ENCODE data around the gene COPG2.

COPG2 gene

GRCh38 chr7:130566898-130567280, 101.7 kb downstream of the COPG2 start:
- Histone ChIP-seq H3K4me3 (ENCODE audit: low read length) (no peak overlapping the region), H3K79me2 (ENCODE audit: low read length) (no peaks in the 10 kb centered on the region), H3K27me3 (ENCODE audit: low read depth, low read length) (no peaks in the 10 kb centered on the region), H3K36me3 (replicated peaks; ENCODE audit: low read depth, low read length) (peaks cover 5% of the 10 kb centered on the region), H3K9ac (ENCODE audit: low read length) (no peak overlapping the region), H3K27ac (ENCODE audit: low read length) (no peak overlapping the region), H3K9me3 (ENCODE audit: insufficient read depth, low read length) (0 out of 2 replicates have a peak, but pooled peaks cover 13% of the 10 kb centered on the region), H3K4me1 (ENCODE audit: low read length) (peaks cover 6% of the 10 kb centered on the region; the same call in 1 of the 2 replicates), H2AFZ (ENCODE audit: low read depth, low read length) (no peak overlapping the region), H3K4me2 (ENCODE audit: low read length) (no peak overlapping the region), H4K20me1 (ENCODE audit: insufficient read depth, low read length) (no peaks in the 10 kb centered on the region)
- TF ChIP-seq EZH2phosphoT487 (IDR thresholded peaks at IDR 0.05; ENCODE audit: low read depth): no peak
- TF ChIP-seq, protein P1, sequence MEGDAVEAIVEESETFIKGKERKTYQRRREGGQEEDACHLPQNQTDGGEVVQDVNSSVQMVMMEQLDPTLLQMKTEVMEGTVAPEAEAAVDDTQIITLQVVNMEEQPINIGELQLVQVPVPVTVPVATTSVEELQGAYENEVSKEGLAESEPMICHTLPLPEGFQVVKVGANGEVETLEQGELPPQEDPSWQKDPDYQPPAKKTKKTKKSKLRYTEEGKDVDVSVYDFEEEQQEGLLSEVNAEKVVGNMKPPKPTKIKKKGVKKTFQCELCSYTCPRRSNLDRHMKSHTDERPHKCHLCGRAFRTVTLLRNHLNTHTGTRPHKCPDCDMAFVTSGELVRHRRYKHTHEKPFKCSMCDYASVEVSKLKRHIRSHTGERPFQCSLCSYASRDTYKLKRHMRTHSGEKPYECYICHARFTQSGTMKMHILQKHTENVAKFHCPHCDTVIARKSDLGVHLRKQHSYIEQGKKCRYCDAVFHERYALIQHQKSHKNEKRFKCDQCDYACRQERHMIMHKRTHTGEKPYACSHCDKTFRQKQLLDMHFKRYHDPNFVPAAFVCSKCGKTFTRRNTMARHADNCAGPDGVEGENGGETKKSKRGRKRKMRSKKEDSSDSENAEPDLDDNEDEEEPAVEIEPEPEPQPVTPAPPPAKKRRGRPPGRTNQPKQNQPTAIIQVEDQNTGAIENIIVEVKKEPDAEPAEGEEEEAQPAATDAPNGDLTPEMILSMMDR (IDR thresholded peaks at IDR 0.05; ENCODE audit: low read depth, low read length): no peak

DNA sequence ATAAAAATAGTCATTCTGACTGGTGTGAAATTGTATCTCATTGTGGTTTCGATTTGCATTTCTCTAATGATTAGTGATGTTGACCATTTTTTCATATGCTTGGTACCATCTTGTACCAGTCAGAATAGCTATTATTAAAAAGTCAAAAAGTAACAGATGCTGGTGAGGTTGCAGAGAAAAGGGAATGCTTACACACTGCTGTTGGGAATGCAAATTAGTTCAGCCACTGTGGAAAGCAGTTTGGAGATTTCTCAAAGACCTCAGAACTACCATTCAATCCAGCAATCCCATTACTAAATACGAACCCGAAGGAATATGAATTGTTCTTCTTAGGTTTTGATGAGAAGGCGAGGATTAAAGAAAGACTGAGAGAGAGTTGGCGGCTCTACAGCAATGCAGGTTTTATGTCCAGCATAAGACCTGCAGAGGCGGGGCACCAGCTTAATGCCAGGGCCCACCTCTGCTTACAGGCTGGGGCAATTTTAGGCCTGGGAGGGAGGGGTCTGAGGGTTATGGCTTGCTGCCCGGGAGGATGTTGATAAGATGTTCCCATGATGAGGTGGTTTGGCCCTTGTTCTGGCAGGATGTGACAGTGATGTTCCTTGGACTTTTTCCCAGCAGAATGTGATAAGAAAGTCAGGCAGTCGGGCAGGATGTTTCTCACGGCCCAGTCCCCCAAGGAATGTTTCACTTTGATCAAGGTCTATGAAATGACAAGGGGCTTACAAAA, 102.2 kb downstream of the COPG2 start:
- no peaks in the 10 kb centered on the region for H3K79me2 ChIP-seq (ENCODE audit: low read length)
- peaks cover 5% of the 10 kb centered on the region for H3K36me3 ChIP-seq (replicated peaks; ENCODE audit: low read depth, low read length)

GRCh38 chr7:130560972-130561371, 107.6 kb downstream of the COPG2 start:
- H3K36me3 ChIP-seq (replicated peaks; ENCODE audit: low read depth, low read length): peaks cover 5% of the 10 kb centered on the region
- H3K4me2 ChIP-seq (ENCODE audit: low read length): no peak overlapping the region
- H3K9ac ChIP-seq (ENCODE audit: low read length): no peak overlapping the region
- TF ChIP-seq, protein P1 (IDR thresholded peaks at IDR 0.05; ENCODE audit: low read depth, low read length): peak; percentile 43
- no peak for TF ChIP-seq EZH2phosphoT487 (IDR thresholded peaks at IDR 0.05; ENCODE audit: low read depth)
- H3K79me2 ChIP-seq (ENCODE audit: low read length): no peaks in the 10 kb centered on the region
- H3K27me3 ChIP-seq (ENCODE audit: low read depth, low read length): no peaks in the 10 kb centered on the region
- H4K20me1 ChIP-seq (ENCODE audit: insufficient read depth, low read length): no peaks in the 10 kb centered on the region
- no peak overlapping the region for H3K4me3 ChIP-seq (ENCODE audit: low read length)
- H3K9me3 ChIP-seq (ENCODE audit: insufficient read depth, low read length): 0 out of 2 replicates have a peak, but pooled peaks cover 6% of the 10 kb centered on the region
- H3K4me1 ChIP-seq (ENCODE audit: low read length): peaks cover 7% of the 10 kb centered on the region
- H3K27ac ChIP-seq (ENCODE audit: low read length): no peak overlapping the region
- no peak overlapping the region for H2AFZ ChIP-seq (ENCODE audit: low read depth, low read length)

More for the DNA sequence above, 102.2 kb downstream of the COPG2 start:
- Histone ChIP-seq H3K27ac (ENCODE audit: low read length) (no peak overlapping the region), H2AFZ (ENCODE audit: low read depth, low read length) (no peak overlapping the region), H3K4me3 (ENCODE audit: low read length) (no peak overlapping the region), H3K4me1 (ENCODE audit: low read length) (peaks cover 6% of the 10 kb centered on the region; the same call in 1 of the 2 replicates), H3K9me3 (ENCODE audit: insufficient read depth, low read length) (0 out of 2 replicates have a peak, but pooled peaks cover 13% of the 10 kb centered on the region), H3K4me2 (ENCODE audit: low read length) (no peak overlapping the region), H3K27me3 (ENCODE audit: low read depth, low read length) (no peaks in the 10 kb centered on the region), H4K20me1 (ENCODE audit: insufficient read depth, low read length) (no peaks in the 10 kb centered on the region), H3K9ac (ENCODE audit: low read length) (no peak overlapping the region)
- TF ChIP-seq, protein P1 (IDR thresholded peaks at IDR 0.05; ENCODE audit: low read depth, low read length): no peak
- TF ChIP-seq EZH2phosphoT487 (IDR thresholded peaks at IDR 0.05; ENCODE audit: low read depth): no peak

GRCh38 chr7:130559184-130559583, 109.4 kb downstream of the COPG2 start:
- H3K4me3 ChIP-seq (ENCODE audit: low read length): no peak overlapping the region
- H3K36me3 ChIP-seq (replicated peaks; ENCODE audit: low read depth, low read length): peaks cover 5% of the 10 kb centered on the region
- no peaks in the 10 kb centered on the region for H3K27me3 ChIP-seq (ENCODE audit: low read depth, low read length)
- H3K79me2 ChIP-seq (ENCODE audit: low read length): no peaks in the 10 kb centered on the region
- H3K9me3 ChIP-seq (ENCODE audit: insufficient read depth, low read length): no peaks in the 10 kb centered on the region
- no peak overlapping the region for H3K9ac ChIP-seq (ENCODE audit: low read length)
- H3K4me1 ChIP-seq (ENCODE audit: low read length): peaks cover 7% of the 10 kb centered on the region
- no peak overlapping the region for H3K27ac ChIP-seq (ENCODE audit: low read length)
- H3K4me2 ChIP-seq (ENCODE audit: low read length): no peak overlapping the region
- no peaks in the 10 kb centered on the region for H4K20me1 ChIP-seq (ENCODE audit: insufficient read depth, low read length)
- no peak overlapping the region for H2AFZ ChIP-seq (ENCODE audit: low read depth, low read length)
- TF ChIP-seq, protein P1 (IDR thresholded peaks at IDR 0.05; ENCODE audit: low read depth, low read length): no peak
- no peak for TF ChIP-seq EZH2phosphoT487 (IDR thresholded peaks at IDR 0.05; ENCODE audit: low read depth)
